ENCODE data around the gene CORO2B.
"Not testable (repeated sequence)": the region's sequence is repeated elsewhere in the genome, so short reads cannot be mapped to it uniquely, and the experiment has no call there.

Gene CORO2B

GRCh38 chr15:68602459-68603215 is 23.8 kb downstream of the CORO2B start:
- WGBS (ENCODE audit: insufficient coverage) = 87% methylated on average over 8 of the region's 11 CpGs

GRCh38 chr15:68603216-68603595 is 24.4 kb downstream of the CORO2B start:
- peaks cover 0 to 4% (median 2%) of the 10 kb centered on the region in 5 experiments for H3K9me3 ChIP-seq (ENCODE audit: control extremely low read depth in 1 of 5, control insufficient read depth in 4 of 5, insufficient read depth in 2 of 5, low read depth in 1 of 5, low read length in 4 of 5)
- WGBS (ENCODE audit: insufficient coverage) = 100% methylated on average over 1 of the region's 5 CpGs
- DNase-seq = no peak
- ChIA-PET POLR2A (no interaction called here), CTCF (no interaction called here)
- H3K4me3 ChIP-seq (ENCODE audit: control insufficient read depth in 1 of 7, extremely low read depth in 1 of 7, insufficient read depth in 4 of 7, low read depth in 2 of 7, low read length in 6 of 7) = no peak overlapping the region
- no peak overlapping the region for H3K27ac ChIP-seq (ENCODE audit: insufficient read depth in 1 of 2, low read depth in 1 of 2, low read length in 2 of 2, poor library complexity in 1 of 2, severe bottlenecking in 2 of 2)
- no peaks in the 10 kb centered on the region for H3K27me3 ChIP-seq (replicated peaks in 2 of 5; ENCODE audit: control insufficient read depth in 4 of 5, insufficient read depth in 5 of 5, low read length in 4 of 5)
- no peaks in the 10 kb centered on the region for H3K36me3 ChIP-seq (ENCODE audit: control insufficient read depth in 4 of 4, insufficient read depth in 4 of 4, low read length in 3 of 4)
- peaks cover 0 to 2% (median 0%) of the 10 kb centered on the region in 4 experiments for H3K4me1 ChIP-seq (ENCODE audit: control extremely low read depth in 1 of 4, control insufficient read depth in 4 of 4, insufficient read depth in 4 of 4, low read length in 3 of 4)

More at GRCh38 chr15:68602459-68603215, 23.8 kb downstream of the CORO2B start:
- peaks cover 0 to 4% (median 0%) of the 10 kb centered on the region in 4 experiments for H3K4me1 ChIP-seq (ENCODE audit: control extremely low read depth in 1 of 4, control insufficient read depth in 4 of 4, insufficient read depth in 4 of 4, low read length in 3 of 4)
- no peaks in the 10 kb centered on the region for H3K36me3 ChIP-seq (ENCODE audit: control insufficient read depth in 4 of 4, insufficient read depth in 4 of 4, low read length in 3 of 4)
- H3K9me3 ChIP-seq (ENCODE audit: control extremely low read depth in 1 of 5, control insufficient read depth in 4 of 5, insufficient read depth in 2 of 5, low read depth in 1 of 5, low read length in 4 of 5) = peaks cover 0 to 4% (median 2%) of the 10 kb centered on the region in 5 experiments
- POLR2A ChIA-PET = no interaction called here
- CTCF ChIA-PET = no interaction called here
- H3K4me3 ChIP-seq (ENCODE audit: control insufficient read depth in 1 of 7, extremely low read depth in 1 of 7, insufficient read depth in 4 of 7, low read depth in 2 of 7, low read length in 6 of 7) = no peak overlapping the region
- H3K27me3 ChIP-seq (replicated peaks in 2 of 5; ENCODE audit: control insufficient read depth in 4 of 5, insufficient read depth in 5 of 5, low read length in 4 of 5) = no peaks in the 10 kb centered on the region
- DNase-seq = peak in 1 of 3 donors; percentile 9
- no peak overlapping the region for H3K27ac ChIP-seq (ENCODE audit: insufficient read depth in 1 of 2, low read depth in 1 of 2, low read length in 2 of 2, poor library complexity in 1 of 2, severe bottlenecking in 2 of 2)

GRCh38 chr15:68603951-68604350 is 25.2 kb downstream of the CORO2B start:
- H3K27me3 ChIP-seq (replicated peaks in 2 of 5; ENCODE audit: control insufficient read depth in 4 of 5, insufficient read depth in 5 of 5, low read length in 4 of 5) = no peaks in the 10 kb centered on the region
- no peak for DNase-seq
- H3K36me3 ChIP-seq (ENCODE audit: control insufficient read depth in 4 of 4, insufficient read depth in 4 of 4, low read length in 3 of 4) = no peaks in the 10 kb centered on the region
- no peak overlapping the region for H3K4me3 ChIP-seq (ENCODE audit: control insufficient read depth in 1 of 7, extremely low read depth in 1 of 7, insufficient read depth in 4 of 7, low read depth in 2 of 7, low read length in 6 of 7)
- no peaks in the 10 kb centered on the region for H3K4me1 ChIP-seq (ENCODE audit: control extremely low read depth in 1 of 4, control insufficient read depth in 4 of 4, insufficient read depth in 4 of 4, low read length in 3 of 4)
- 96% methylated on average over 9 of the region's 9 CpGs for WGBS (ENCODE audit: insufficient coverage)
- POLR2A ChIA-PET = no interaction called here
- peaks cover 0 to 4% (median 2%) of the 10 kb centered on the region in 5 experiments for H3K9me3 ChIP-seq (ENCODE audit: control extremely low read depth in 1 of 5, control insufficient read depth in 4 of 5, insufficient read depth in 2 of 5, low read depth in 1 of 5, low read length in 4 of 5)
- CTCF ChIA-PET = no interaction called here
- no peak overlapping the region for H3K27ac ChIP-seq (ENCODE audit: insufficient read depth in 1 of 2, low read depth in 1 of 2, low read length in 2 of 2, poor library complexity in 1 of 2, severe bottlenecking in 2 of 2)

GRCh38 chr15:68604840-68605478 is 26.2 kb downstream of the CORO2B start:
- CTCF ChIA-PET; POLR2A ChIA-PET; H3K27me3 ChIP-seq (replicated peaks in 2 of 5; ENCODE audit: control insufficient read depth in 4 of 5, insufficient read depth in 5 of 5, low read length in 4 of 5); H3K9me3 ChIP-seq (ENCODE audit: control extremely low read depth in 1 of 5, control insufficient read depth in 4 of 5, insufficient read depth in 2 of 5, low read depth in 1 of 5, low read length in 4 of 5); DNase-seq; H3K36me3 ChIP-seq (ENCODE audit: control insufficient read depth in 4 of 4, insufficient read depth in 4 of 4, low read length in 3 of 4); H3K4me1 ChIP-seq (ENCODE audit: control extremely low read depth in 1 of 4, control insufficient read depth in 4 of 4, insufficient read depth in 4 of 4, low read length in 3 of 4); H3K4me3 ChIP-seq (ENCODE audit: control insufficient read depth in 1 of 7, extremely low read depth in 1 of 7, insufficient read depth in 4 of 7, low read depth in 2 of 7, low read length in 6 of 7); H3K27ac ChIP-seq (ENCODE audit: insufficient read depth in 1 of 2, low read depth in 1 of 2, low read length in 2 of 2, poor library complexity in 1 of 2, severe bottlenecking in 2 of 2): not testable (repeated sequence)
- WGBS (ENCODE audit: insufficient coverage) = 100% methylated on average over 4 of the region's 10 CpGs

GRCh38 chr15:68606375-68606774 is 27.6 kb downstream of the CORO2B start:
- Histone ChIP-seq H3K27me3 (replicated peaks in 2 of 5; ENCODE audit: control insufficient read depth in 4 of 5, insufficient read depth in 5 of 5, low read length in 4 of 5) (no peaks in the 10 kb centered on the region), H3K9me3 (ENCODE audit: control extremely low read depth in 1 of 5, control insufficient read depth in 4 of 5, insufficient read depth in 2 of 5, low read depth in 1 of 5, low read length in 4 of 5) (peaks cover 0 to 4% (median 2%) of the 10 kb centered on the region in 5 experiments), H3K4me3 (ENCODE audit: control insufficient read depth in 1 of 7, extremely low read depth in 1 of 7, insufficient read depth in 4 of 7, low read depth in 2 of 7, low read length in 6 of 7) (no peak overlapping the region), H3K27ac (ENCODE audit: insufficient read depth in 1 of 2, low read depth in 1 of 2, low read length in 2 of 2, poor library complexity in 1 of 2, severe bottlenecking in 2 of 2) (no peak overlapping the region), H3K4me1 (ENCODE audit: control extremely low read depth in 1 of 4, control insufficient read depth in 4 of 4, insufficient read depth in 4 of 4, low read length in 3 of 4) (no peaks in the 10 kb centered on the region), H3K36me3 (ENCODE audit: control insufficient read depth in 4 of 4, insufficient read depth in 4 of 4, low read length in 3 of 4) (no peaks in the 10 kb centered on the region)
- CTCF ChIA-PET = interaction anchor here (1.3 to 1.7 kb wide), 2 partner anchors 13 to 38 kb away, joined by 5 to 6 read pairs; no protein-coding TSS in a partner anchor
- POLR2A ChIA-PET = no interaction called here
- DNase-seq = no peak
- 100% methylated on average over 1 of the region's 3 CpGs for WGBS (ENCODE audit: insufficient coverage)

GRCh38 chr15:68608206-68608843 is 29.5 kb downstream of the CORO2B start:
- Histone ChIP-seq H3K9me3 (ENCODE audit: control extremely low read depth in 1 of 5, control insufficient read depth in 4 of 5, insufficient read depth in 2 of 5, low read depth in 1 of 5, low read length in 4 of 5) (peaks cover 0 to 4% (median 2%) of the 10 kb centered on the region in 5 experiments), H3K27me3 (replicated peaks in 2 of 5; ENCODE audit: control insufficient read depth in 4 of 5, insufficient read depth in 5 of 5, low read length in 4 of 5) (no peaks in the 10 kb centered on the region), H3K36me3 (ENCODE audit: control insufficient read depth in 4 of 4, insufficient read depth in 4 of 4, low read length in 3 of 4) (no peaks in the 10 kb centered on the region), H3K27ac (ENCODE audit: insufficient read depth in 1 of 2, low read depth in 1 of 2, low read length in 2 of 2, poor library complexity in 1 of 2, severe bottlenecking in 2 of 2) (no peak overlapping the region), H3K4me3 (ENCODE audit: control insufficient read depth in 1 of 7, extremely low read depth in 1 of 7, insufficient read depth in 4 of 7, low read depth in 2 of 7, low read length in 6 of 7) (no peak overlapping the region), H3K4me1 (ENCODE audit: control extremely low read depth in 1 of 4, control insufficient read depth in 4 of 4, insufficient read depth in 4 of 4, low read length in 3 of 4) (no peaks in the 10 kb centered on the region)
- DNase-seq = no peak
- ChIA-PET POLR2A (no interaction called here), CTCF (no interaction called here)
- 92% methylated on average over 2 of the region's 8 CpGs for WGBS (ENCODE audit: insufficient coverage)

- ChIA-PET CTCF (no interaction called here), POLR2A (no interaction called here)
- H3K27ac ChIP-seq (ENCODE audit: insufficient read depth in 1 of 2, low read depth in 1 of 2, low read length in 2 of 2, poor library complexity in 1 of 2, severe bottlenecking in 2 of 2) = no peak overlapping the region
- H3K4me3 ChIP-seq (ENCODE audit: control insufficient read depth in 1 of 7, extremely low read depth in 1 of 7, insufficient read depth in 4 of 7, low read depth in 2 of 7, low read length in 6 of 7) = no peak overlapping the region
- no peak for DNase-seq
- no peaks in the 10 kb centered on the region for H3K4me1 ChIP-seq (ENCODE audit: control extremely low read depth in 1 of 4, control insufficient read depth in 4 of 4, insufficient read depth in 4 of 4, low read length in 3 of 4)
- peaks cover 0 to 4% (median 2%) of the 10 kb centered on the region in 5 experiments for H3K9me3 ChIP-seq (ENCODE audit: control extremely low read depth in 1 of 5, control insufficient read depth in 4 of 5, insufficient read depth in 2 of 5, low read depth in 1 of 5, low read length in 4 of 5)
- no peaks in the 10 kb centered on the region for H3K36me3 ChIP-seq (ENCODE audit: control insufficient read depth in 4 of 4, insufficient read depth in 4 of 4, low read length in 3 of 4)
- no peaks in the 10 kb centered on the region for H3K27me3 ChIP-seq (replicated peaks in 2 of 5; ENCODE audit: control insufficient read depth in 4 of 5, insufficient read depth in 5 of 5, low read length in 4 of 5)
- WGBS (ENCODE audit: insufficient coverage) = 100% methylated on average over 2 of the region's 4 CpGs
These were observed 30.0 kb downstream of the CORO2B start for GRCh38 chr15:68608844-68609232.

Measured in common myeloid progenitor, CD34-positive (primary cell).